Lower lobe of right lung (tissue), 2 donors: ENCODE results near the gene SCOC. TPM values are rescaled to one million over a fixed set of nuclear protein-coding genes. Genes with fewer than 3 reads are reported as not detected.

Experiments used
- ATAC-seq, 2 donors: fragments of 200-7000 bp; cut with Tn5 transposase; one replicate each; pipeline ENCODE4 v1.9.1; 2020 to 2022; ENCODE audit warnings: mild to moderate bottlenecking in 2 of 2, moderate library complexity in 2 of 2
- DNase-seq: peaks from one replicate; pipeline ENCODE4 v3.0.0-alpha.2; 2020
- H3K27ac ChIP-seq: fragments of 200-600 bp; one replicate; pipeline ENCODE4 v1.8.0; 2022
- H3K27me3 ChIP-seq: fragments of 200-600 bp; one replicate; pipeline ENCODE4 v1.8.0; 2022; ENCODE audit warnings: low read depth
- H3K36me3 ChIP-seq: fragments of 200-600 bp; one replicate; pipeline ENCODE4 v1.8.0; 2022; ENCODE audit warnings: mild to moderate bottlenecking
- H3K4me1 ChIP-seq: fragments of 200-600 bp; one replicate; pipeline ENCODE4 v1.8.0; 2022
- H3K4me3 ChIP-seq: fragments of 200-600 bp; one replicate; pipeline ENCODE4 v1.8.0; 2022; ENCODE audit warnings: mild to moderate bottlenecking
- H3K9me3 ChIP-seq: fragments of 200-600 bp; one replicate; pipeline ENCODE4 v1.8.0; 2022
- intact Hi-C: fragments of 100-400 bp; cut with DNase I; formaldehyde crosslinking; loops from one replicate; pipeline ENCODE4 v1.11.0; 2022
- total RNA-seq: library from RNA; stranded (reverse); fragmentation: NEBNext Ultra II Directional; extraction: Animal tissue kit (Norgen Biotek cat#: 25700); gene quantifications from one replicate; pipeline ENCODE4 v1.2.1, GENCODE V29; 2021
- TF ChIP-seq, protein P1 (sequence below): fragments of 200-600 bp; IDR thresholded peaks from one replicate; pipeline ENCODE4 v1.8.0; 2022; ENCODE audit warnings: antibody characterized with exemption, mild to moderate bottlenecking
- donor health status: DM: no; HTN: yes; CAD: no; lungs with severe emphysema.

The SCOC gene
- total RNA-seq, 1 donor from 2014 or later = 38.4 TPM

DNA sequence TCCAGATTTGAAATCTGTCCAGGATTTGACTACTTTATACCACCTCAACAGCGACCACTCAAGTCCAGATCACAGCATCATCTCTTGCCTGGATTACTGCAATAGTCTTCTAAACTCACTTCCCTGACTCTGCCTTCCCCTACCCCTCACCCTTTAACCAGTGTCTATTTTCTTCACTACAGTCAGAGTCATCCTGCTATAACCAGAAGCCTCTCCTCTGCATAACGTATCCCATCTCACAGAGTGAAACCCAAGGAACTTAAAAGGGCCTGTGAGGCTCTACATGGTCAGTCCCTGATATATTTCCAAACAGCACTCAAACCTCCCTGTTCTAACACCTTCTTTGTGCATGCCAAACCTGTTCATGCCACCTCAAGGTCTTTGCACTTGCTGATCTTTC, 40.7 kb upstream of the SCOC start:
- Histone ChIP-seq H3K27ac (no peak overlapping the region), H3K9me3 (no peaks in the 10 kb centered on the region), H3K27me3 (no peaks in the 10 kb centered on the region), H3K4me3 (no peak overlapping the region), H3K36me3 (no peaks in the 10 kb centered on the region), H3K4me1 (no peaks in the 10 kb centered on the region)
- TF ChIP-seq, protein P1, sequence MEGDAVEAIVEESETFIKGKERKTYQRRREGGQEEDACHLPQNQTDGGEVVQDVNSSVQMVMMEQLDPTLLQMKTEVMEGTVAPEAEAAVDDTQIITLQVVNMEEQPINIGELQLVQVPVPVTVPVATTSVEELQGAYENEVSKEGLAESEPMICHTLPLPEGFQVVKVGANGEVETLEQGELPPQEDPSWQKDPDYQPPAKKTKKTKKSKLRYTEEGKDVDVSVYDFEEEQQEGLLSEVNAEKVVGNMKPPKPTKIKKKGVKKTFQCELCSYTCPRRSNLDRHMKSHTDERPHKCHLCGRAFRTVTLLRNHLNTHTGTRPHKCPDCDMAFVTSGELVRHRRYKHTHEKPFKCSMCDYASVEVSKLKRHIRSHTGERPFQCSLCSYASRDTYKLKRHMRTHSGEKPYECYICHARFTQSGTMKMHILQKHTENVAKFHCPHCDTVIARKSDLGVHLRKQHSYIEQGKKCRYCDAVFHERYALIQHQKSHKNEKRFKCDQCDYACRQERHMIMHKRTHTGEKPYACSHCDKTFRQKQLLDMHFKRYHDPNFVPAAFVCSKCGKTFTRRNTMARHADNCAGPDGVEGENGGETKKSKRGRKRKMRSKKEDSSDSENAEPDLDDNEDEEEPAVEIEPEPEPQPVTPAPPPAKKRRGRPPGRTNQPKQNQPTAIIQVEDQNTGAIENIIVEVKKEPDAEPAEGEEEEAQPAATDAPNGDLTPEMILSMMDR = no peak
- DNase-seq = no peak
- ATAC-seq = no peak
- intact Hi-C loops = no loop called here

DNA sequence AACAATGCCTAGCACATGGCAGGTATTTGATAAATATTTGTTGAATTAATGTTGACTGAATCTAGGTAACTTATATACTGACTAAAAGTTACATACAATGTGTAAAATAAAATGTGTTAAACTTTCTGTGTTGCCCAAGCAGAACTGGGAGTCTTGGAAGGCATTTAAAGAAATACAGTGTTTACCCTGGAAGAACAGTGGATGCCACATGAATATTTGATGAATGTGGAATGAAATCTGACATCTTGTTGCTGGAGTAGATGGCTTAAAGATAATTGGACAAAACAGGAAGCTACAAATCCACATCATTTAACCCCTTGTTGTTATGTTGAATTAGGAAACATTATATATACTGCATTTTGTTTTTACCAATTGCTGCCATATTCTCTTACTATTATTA, 39.9 kb upstream of the SCOC start:
- intact Hi-C loops = no loop called here
- Histone ChIP-seq H3K27ac (no peak overlapping the region), H3K27me3 (no peaks in the 10 kb centered on the region), H3K36me3 (no peaks in the 10 kb centered on the region), H3K9me3 (no peaks in the 10 kb centered on the region), H3K4me3 (no peak overlapping the region), H3K4me1 (no peaks in the 10 kb centered on the region)
- ATAC-seq = no peak
- TF ChIP-seq, protein P1 = no peak
- DNase-seq = no peak

DNA sequence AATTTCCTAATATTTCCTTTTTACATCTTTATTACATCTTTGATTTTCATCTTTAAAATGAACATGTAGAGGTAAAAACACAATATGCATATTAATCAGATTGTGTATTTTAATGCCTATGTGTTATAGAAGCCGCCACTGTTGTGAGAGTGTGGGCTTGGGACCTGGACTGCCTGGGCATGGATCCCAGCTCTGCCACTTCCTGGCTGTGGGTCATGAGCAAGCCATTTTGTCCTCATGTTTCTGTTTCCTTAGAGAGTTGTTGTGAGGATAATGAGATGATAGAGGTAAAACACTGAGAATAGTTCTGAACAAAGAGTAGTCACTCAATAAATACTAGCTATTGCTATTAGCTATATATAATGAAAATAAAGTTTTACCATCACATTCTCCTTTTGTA, 38.4 kb upstream of the SCOC start:
- DNase-seq = no peak
- no peak overlapping the region for H3K27ac ChIP-seq
- no peaks in the 10 kb centered on the region for H3K9me3 ChIP-seq
- no peak for ATAC-seq
- H3K4me1 ChIP-seq = no peaks in the 10 kb centered on the region
- TF ChIP-seq, protein P1 = no peak
- intact Hi-C loops = no loop called here
- no peaks in the 10 kb centered on the region for H3K27me3 ChIP-seq
- H3K4me3 ChIP-seq = no peak overlapping the region
- no peaks in the 10 kb centered on the region for H3K36me3 ChIP-seq

DNA sequence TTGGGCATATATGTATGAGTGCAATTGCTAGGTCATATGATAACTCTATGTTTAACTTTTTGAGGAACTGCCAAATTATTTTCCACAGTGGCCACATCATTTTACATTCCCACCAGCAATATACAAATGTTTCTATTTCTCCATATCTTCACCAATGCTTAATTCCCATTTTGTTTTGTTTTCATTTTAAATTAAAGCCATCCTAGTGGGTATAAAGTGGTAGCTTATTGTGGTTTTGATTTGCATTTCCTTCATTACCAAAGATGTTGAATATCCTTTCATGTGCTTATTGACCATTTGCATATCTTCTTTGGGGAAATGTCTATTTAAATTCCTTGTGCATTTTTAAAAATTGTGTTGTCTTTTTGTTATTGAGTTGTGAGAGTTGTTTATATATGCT, 36.7 kb upstream of the SCOC start:
- no peaks in the 10 kb centered on the region for H3K9me3 ChIP-seq
- H3K4me1 ChIP-seq = no peaks in the 10 kb centered on the region
- ATAC-seq = no peak
- H3K36me3 ChIP-seq = no peaks in the 10 kb centered on the region
- no peak overlapping the region for H3K4me3 ChIP-seq
- H3K27me3 ChIP-seq = no peaks in the 10 kb centered on the region
- TF ChIP-seq, protein P1 = no peak
- H3K27ac ChIP-seq = no peak overlapping the region
- DNase-seq = no peak
- intact Hi-C loops = no loop called here

DNA sequence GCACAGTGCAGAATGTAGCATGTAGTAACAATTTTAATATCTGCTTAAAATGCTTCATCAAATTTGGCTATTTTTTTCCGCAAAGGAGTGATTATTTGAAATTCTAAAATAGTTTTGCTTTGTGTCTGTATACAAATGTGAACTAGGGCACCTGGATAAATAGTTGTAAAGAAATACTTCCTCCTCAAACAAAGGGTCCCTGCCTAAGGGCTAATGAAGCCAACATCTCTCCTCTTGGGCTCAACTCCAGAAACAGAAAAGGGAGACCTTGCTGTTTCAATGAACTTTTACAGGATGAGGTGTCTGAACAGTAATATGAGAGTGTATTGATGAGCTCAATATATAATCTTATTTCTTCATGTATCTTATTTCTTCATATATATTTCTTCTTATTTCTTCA, 30.8 kb upstream of the SCOC start:
- TF ChIP-seq, protein P1 = no peak
- ATAC-seq = no peak

DNA sequence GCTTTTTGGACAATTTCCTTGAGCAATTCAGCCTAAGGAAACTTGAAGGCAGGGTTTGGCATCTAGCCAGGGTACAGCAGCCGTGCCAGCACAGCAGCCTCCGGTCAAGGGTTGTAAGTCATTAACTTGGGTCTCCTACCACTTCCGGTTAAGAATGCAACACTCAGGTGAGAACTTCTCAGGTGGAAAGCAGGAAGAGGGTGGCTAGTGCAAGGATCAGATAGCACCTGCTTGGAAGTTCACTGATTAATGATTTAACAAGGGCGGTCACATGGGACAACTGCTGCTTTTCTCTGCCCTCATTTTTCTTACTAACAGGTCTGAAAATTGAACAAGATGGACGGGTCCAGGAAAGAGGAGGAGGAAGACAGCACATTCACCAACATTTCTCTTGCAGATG, 30.1 kb upstream of the SCOC start:
- Histone ChIP-seq H3K9me3 (no peaks in the 10 kb centered on the region), H3K4me1 (peaks cover 7% of the 10 kb centered on the region), H3K27me3 (no peaks in the 10 kb centered on the region), H3K4me3 (no peak overlapping the region), H3K27ac (no peak overlapping the region), H3K36me3 (no peaks in the 10 kb centered on the region)
- peak; percentile 77 for DNase-seq
- intact Hi-C loops = no loop called here
- peak; percentile 94 to 96 for ATAC-seq
- TF ChIP-seq, protein P1 = no peak

More for the DNA sequence above, 30.8 kb upstream of the SCOC start:
- H3K9me3 ChIP-seq = no peaks in the 10 kb centered on the region
- no peak overlapping the region for H3K4me3 ChIP-seq
- peaks cover 7% of the 10 kb centered on the region for H3K4me1 ChIP-seq
- H3K27ac ChIP-seq = no peak overlapping the region
- H3K27me3 ChIP-seq = no peaks in the 10 kb centered on the region
- H3K36me3 ChIP-seq = no peaks in the 10 kb centered on the region
- no peak for DNase-seq
- intact Hi-C loops = no loop called here
